H1 (cell line): ENCODE measurements around the gene SPG7. TPM values are rescaled to one million over a fixed set of nuclear protein-coding genes. Genes with fewer than 3 reads are reported as not detected.

Source experiments
- CTCF ChIA-PET: fragments of 300-600 bp; sonication (Branson Sonifier 250); formaldehyde crosslinking; loops from one replicate; lab custom pipeline; 2021; ENCODE audit not compliant: partially characterized antibody; lab: Charles Lee
- POLR2A ChIA-PET: fragments of 300-600 bp; sonication (Branson Sonifier 250); formaldehyde crosslinking; loops from one replicate; lab custom pipeline; 2021; ENCODE audit warnings: inconsistent platforms; ENCODE audit not compliant: partially characterized antibody; lab: Charles Lee
- DNase-seq, 2 experiments: peaks; one replicate each; pipeline versions ENCODE4 v3.0.0 to v3.0.0-alpha.2; 2010 to 2022; ENCODE audit warnings: low spot score in 2 of 2, low read depth in 1 of 2, mixed read lengths in 1 of 2
- FAIRE-seq: peaks from 2 replicates; lab custom pipeline; 2011; peaks lifted over from hg19 to GRCh38; lab: Jason Lieb, UNC
- H2AFZ ChIP-seq: 2 replicates; pipeline ENCODE4 v1.8.1; 2012; ENCODE audit warnings: low read length, inconsistent platforms
- H2AK5ac ChIP-seq: 2 replicates; pipeline ENCODE4 v1.6.1; 2013; ENCODE audit warnings: low read depth, low read length
- H2BK120ac ChIP-seq: replicated peaks from 2 replicates; pipeline ENCODE3; 2013; ENCODE audit warnings: low read depth, low read length, inconsistent platforms
- H2BK12ac ChIP-seq: 2 replicates; pipeline ENCODE4 v1.6.1; 2013; ENCODE audit warnings: low read depth, low read length
- H2BK15ac ChIP-seq: 2 replicates; pipeline ENCODE4 v1.6.1; 2013; ENCODE audit warnings: low read length
- H2BK20ac ChIP-seq: 2 replicates; pipeline ENCODE4 v1.6.1; 2013; ENCODE audit warnings: low read length
- H2BK5ac ChIP-seq: 2 replicates; pipeline ENCODE4 v1.6.1; 2013; ENCODE audit warnings: low read depth, low read length
- H3K14ac ChIP-seq: 2 replicates; pipeline ENCODE4 v1.6.1; 2013; ENCODE audit warnings: inconsistent platforms; ENCODE audit not compliant: insufficient read length
- H3K18ac ChIP-seq: 2 replicates; pipeline ENCODE4 v1.6.1; 2013; ENCODE audit warnings: low read length; ENCODE audit errors: extremely low read depth
- H3K23ac ChIP-seq: 2 replicates; pipeline ENCODE4 v1.6.1; 2013; ENCODE audit warnings: inconsistent platforms; ENCODE audit not compliant: insufficient read length
- H3K23me2 ChIP-seq: 2 replicates; pipeline ENCODE4 v1.6.1; 2013; ENCODE audit warnings: low read depth, low read length
- H3K27ac ChIP-seq: 2 replicates; pipeline ENCODE4 v1.6.1; 2011; ENCODE audit warnings: low read depth, low read length, inconsistent platforms
- H3K27me3 ChIP-seq, 4 experiments: replicated peaks in 1 of 4; 1 replicate in 1 of 4; 2 replicates in 3 of 4; pipeline versions ENCODE4 v1.6.1 to v1.8.1; 2011 to 2013; ENCODE audit warnings: low read length in 3 of 4, mild to moderate bottlenecking in 3 of 4, inconsistent platforms in 2 of 4, mixed read lengths in 2 of 4, moderate library complexity in 1 of 4; ENCODE audit not compliant: control insufficient read depth in 3 of 4, insufficient read depth in 3 of 4; ENCODE audit errors: extremely low read depth in 1 of 4
- H3K36me3 ChIP-seq, 4 experiments: 2 replicates each; pipeline versions ENCODE4 v1.6.1 to v1.8.1; 2011 to 2013; ENCODE audit warnings: mild to moderate bottlenecking in 4 of 4, low read length in 3 of 4, moderate library complexity in 2 of 4, control low read depth in 1 of 4, inconsistent platforms in 1 of 4; ENCODE audit not compliant: insufficient read depth in 4 of 4, control insufficient read depth in 2 of 4
- H3K4ac ChIP-seq: replicated peaks from 2 replicates; pipeline ENCODE3; 2013; ENCODE audit warnings: low read length, low read depth, mixed read lengths, inconsistent platforms; ENCODE audit not compliant: insufficient read length
- H3K4me1 ChIP-seq, 4 experiments: replicated peaks in 1 of 4; 1 replicate in 1 of 4; 2 replicates in 3 of 4; pipeline versions ENCODE4 v1.6.1 to v1.8.1; 2011 to 2013; ENCODE audit warnings: low read length in 3 of 4, inconsistent platforms in 2 of 4, mixed read lengths in 1 of 4; ENCODE audit not compliant: insufficient read depth in 4 of 4, control insufficient read depth in 3 of 4
- H3K4me2 ChIP-seq, 2 experiments: 2 replicates each; pipeline versions ENCODE4 v1.6.1 to v1.8.1; 2011 to 2013; ENCODE audit warnings: low read depth in 2 of 2, low read length in 2 of 2, control low read depth in 1 of 2, inconsistent platforms in 1 of 2, mild to moderate bottlenecking in 1 of 2; ENCODE audit not compliant: insufficient read depth in 1 of 2
- H3K4me3 ChIP-seq, 4 experiments: fragments of 200-600, 300-600 bp in 1 of 4; sonication (generic), shearing (Covaris generic), sonication (Bioruptor Twin) in 1 of 4; 2 replicates each; pipeline versions ENCODE4 v1.5.1 to v1.8.1; 2011 to 2016; ENCODE audit warnings: low read length in 4 of 4, low read depth in 3 of 4, control low read depth in 2 of 4, inconsistent platforms in 2 of 4, mild to moderate bottlenecking in 2 of 4, mixed read lengths in 1 of 4, moderate library complexity in 1 of 4; ENCODE audit not compliant: insufficient read depth in 2 of 4; ENCODE audit errors: extremely low read depth in 1 of 4
- H3K56ac ChIP-seq: replicated peaks from 2 replicates; pipeline ENCODE3; 2013; ENCODE audit warnings: low read depth, mild to moderate bottlenecking, mixed read lengths, low read length, inconsistent platforms; ENCODE audit not compliant: insufficient read length
- H3K79me1 ChIP-seq: 2 replicates; pipeline ENCODE4 v1.6.1; 2013; ENCODE audit warnings: low read depth, low read length, control low read depth
- H3K79me2 ChIP-seq, 2 experiments: 2 replicates each; pipeline versions ENCODE4 v1.6.1 to v1.8.1; 2012 to 2013; ENCODE audit warnings: low read length in 2 of 2, mild to moderate bottlenecking in 2 of 2, inconsistent platforms in 1 of 2; ENCODE audit not compliant: insufficient read depth in 2 of 2, control insufficient read depth in 1 of 2
- H3K9ac ChIP-seq, 4 experiments: replicated peaks in 1 of 4; 1 replicate in 1 of 4; 2 replicates in 3 of 4; pipeline versions ENCODE4 v1.6.1 to v1.8.1; 2011 to 2013; ENCODE audit warnings: low read depth in 3 of 4, low read length in 3 of 4, control low read depth in 2 of 4, mild to moderate bottlenecking in 2 of 4, moderate library complexity in 2 of 4, inconsistent platforms in 1 of 4; ENCODE audit errors: extremely low read depth in 1 of 4
- H3K9me3 ChIP-seq, 2 experiments: 2 replicates each; pipeline versions ENCODE4 v1.6.1 to v1.8.1; 2012 to 2013; ENCODE audit warnings: mild to moderate bottlenecking in 2 of 2, moderate library complexity in 2 of 2, control low read depth in 1 of 2, inconsistent platforms in 1 of 2, low read depth in 1 of 2, low read length in 1 of 2, mixed read lengths in 1 of 2; ENCODE audit not compliant: insufficient read depth in 2 of 2
- H4K20me1 ChIP-seq, 2 experiments: replicated peaks in 1 of 2; 2 replicates each; pipeline versions ENCODE3 to v1.8.1; 2011 to 2013; ENCODE audit warnings: inconsistent platforms in 2 of 2, low read length in 2 of 2, mild to moderate bottlenecking in 1 of 2; ENCODE audit not compliant: insufficient read depth in 2 of 2, control insufficient read depth in 1 of 2
- H4K5ac ChIP-seq: 2 replicates; pipeline ENCODE4 v1.6.1; 2013; ENCODE audit warnings: low read length, low read depth, mixed read lengths, inconsistent platforms; ENCODE audit not compliant: insufficient read length
- H4K8ac ChIP-seq: 2 replicates; pipeline ENCODE4 v1.8.0; 2013; ENCODE audit warnings: mild to moderate bottlenecking, moderate library complexity, low read length, inconsistent platforms; ENCODE audit not compliant: insufficient read depth; ENCODE audit errors: extremely low read depth
- H4K91ac ChIP-seq: replicated peaks from 2 replicates; pipeline ENCODE3; 2013; ENCODE audit warnings: low read length, mixed read lengths, inconsistent platforms; ENCODE audit not compliant: insufficient read length
- CBX5 ChIP-seq: fragments of 300-800, 300-1000 bp; sonication (generic); IDR thresholded peaks from 2 replicates; pipeline ENCODE4 v1.7.1; 2016; ENCODE audit warnings: antibody characterized with exemption, low read length, low read depth
- FOSL1 ChIP-seq: IDR thresholded peaks from 2 replicates; pipeline ENCODE4 v1.6.1; 2011; ENCODE audit warnings: mild to moderate bottlenecking, low read depth, low read length, moderate library complexity; ENCODE audit not compliant: insufficient read depth
- GTF2F1 ChIP-seq: IDR thresholded peaks from 2 replicates; pipeline ENCODE4 v1.6.1; 2012; ENCODE audit warnings: low read depth, low read length, improper control_type of control experiment, borderline replicate concordance
- HDAC6 ChIP-seq: IDR thresholded peaks from one replicate; pipeline ENCODE4 v1.7.1; 2012; ENCODE audit warnings: low read depth, mild to moderate bottlenecking, inconsistent platforms, low read length, moderate library complexity
- KDM5A ChIP-seq: fragments of 200-600 bp; IDR thresholded peaks from 2 replicates; pipeline ENCODE4 v1.7.1; 2012; ENCODE audit warnings: mild to moderate bottlenecking, low read length, inconsistent platforms, mixed read lengths
- NRF1 ChIP-seq: IDR thresholded peaks from 2 replicates; pipeline ENCODE4 v1.6.1; 2011; ENCODE audit warnings: mild to moderate bottlenecking, low read depth, low read length, improper control_type of control experiment
- PHF8 ChIP-seq: fragments of 200-600 bp; sonication (generic); conservative IDR thresholded peaks from 2 replicates; pipeline ENCODE4 v1.7.1; 2012; ENCODE audit warnings: low read depth, mild to moderate bottlenecking, inconsistent platforms, low read length, moderate library complexity
- SIRT6 ChIP-seq: IDR thresholded peaks from one replicate; pipeline ENCODE4 v1.7.1; 2012; ENCODE audit warnings: low read length, inconsistent platforms
- WGBS, 2 experiments: shearing (Covaris generic) in 1 of 2; methylation state at CpG; one replicate each; pipeline versions ENCODE4 v1.1.6 to v1.1.7; 2013 to 2015; ENCODE audit warnings: low lambda C conversion rate in 2 of 2, mixed read lengths in 2 of 2, inconsistent platforms in 1 of 2, low coverage in 1 of 2, missing lambda C conversion rate in 1 of 2; ENCODE audit not compliant: insufficient replicate concordance in 2 of 2, insufficient coverage in 1 of 2, insufficient read length in 1 of 2; ENCODE audit errors: extremely low coverage in 1 of 2, missing lambda C conversion rate in 1 of 2; 5-methylcytosine and 5-hydroxymethylcytosine counted together
- polyA plus RNA-seq, 7 experiments: library from polyadenylated mRNA; depleted of rRNA in 3 of 7; stranded (reverse) in 5 of 7; unstranded in 2 of 7; fragments of >200 nt in 5 of 7; fragments of 200-250 nt in 2 of 7; gene quantifications; 1 replicate in 5 of 7; 2 replicates in 1 of 7; 4 replicates in 1 of 7; pipeline versions ENCODE4 v1.2.1 to v1.2.3, GENCODE V29; 2011 to 2013; ENCODE audit warnings: missing spikeins in 2 of 7, mixed read lengths in 2 of 7
- total RNA-seq: library from RNA; stranded (reverse); fragmentation: NEBNext Ultra II Directional; extraction: Animal tissue kit (Norgen Biotek cat#: 25700); gene quantifications from 2 replicates; pipeline ENCODE4 v1.2.1, GENCODE V29; 2021
- TF ChIP-seq, protein P1 (sequence below): IDR thresholded peaks from 2 replicates; pipeline ENCODE4 v1.6.1; 2011; ENCODE audit warnings: low read depth, mild to moderate bottlenecking, low read length; ENCODE audit not compliant: insufficient read depth

The SPG7 gene
- total and polyA plus RNA-seq, 2 of the 8 experiments (the other 6 are each of a cell fraction or from before 2014, with no cell fraction given), result 72.1 to 113 TPM

GRCh38 chr16:89544713-89545043, 36.5 kb downstream of the SPG7 start:
- peaks cover 15 to 40% (median 25%) of the 10 kb centered on the region in 4 experiments for H3K36me3 ChIP-seq
- 88% methylated on average over 13 of the region's 13 CpGs; no CpG with 5 or more reads in 1 of the 2 experiments for WGBS, 2 experiments
- no peak overlapping the region for H2BK12ac ChIP-seq

More at GRCh38 chr16:89544713-89545043, 36.5 kb downstream of the SPG7 start:
- no peak overlapping the region for H2BK120ac ChIP-seq
- no peaks in the 10 kb centered on the region for H3K27me3 ChIP-seq
- H3K27ac ChIP-seq, result no peak overlapping the region; the same call in 1 of the 2 replicates
- no peak overlapping the region for H3K56ac ChIP-seq
- no peak for TF ChIP-seq HDAC6
- no peak for TF ChIP-seq PHF8
- TF ChIP-seq FOSL1, result no peak
- no peak for TF ChIP-seq NRF1
- no peak for TF ChIP-seq SIRT6
- TF ChIP-seq KDM5A, result no peak
- TF ChIP-seq GTF2F1, result no peak
- TF ChIP-seq, protein P1, sequence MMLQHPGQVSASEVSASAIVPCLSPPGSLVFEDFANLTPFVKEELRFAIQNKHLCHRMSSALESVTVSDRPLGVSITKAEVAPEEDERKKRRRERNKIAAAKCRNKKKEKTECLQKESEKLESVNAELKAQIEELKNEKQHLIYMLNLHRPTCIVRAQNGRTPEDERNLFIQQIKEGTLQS, result no peak
- TF ChIP-seq CBX5, result no peak
- no peaks in the 10 kb centered on the region for H3K9me3 ChIP-seq
- no peak overlapping the region for H2BK20ac ChIP-seq
- H2AK5ac ChIP-seq, result no peak overlapping the region
- H3K79me1 ChIP-seq, result peaks cover 4% of the 10 kb centered on the region; the same call in 1 of the 2 replicates
- no peak overlapping the region for H3K4ac ChIP-seq
- H2BK15ac ChIP-seq, result no peak overlapping the region
- no peak overlapping the region for H4K91ac ChIP-seq
- H4K8ac ChIP-seq, result no peak overlapping the region
- no peak overlapping the region for H4K5ac ChIP-seq
- no peak overlapping the region for H3K23ac ChIP-seq
- H3K23me2 ChIP-seq, result no peaks in the 10 kb centered on the region
- ChIA-PET CTCF (no interaction called here), POLR2A (interaction anchor here (1.5 kb wide), 1 partner anchor 19 kb away, joined by 3 read pairs; no protein-coding TSS in a partner anchor)
- H3K4me2 ChIP-seq, result no peak overlapping the region
- no peak overlapping the region for H2AFZ ChIP-seq
- peaks cover 0 to 8% of the 10 kb centered on the region in 2 experiments for H4K20me1 ChIP-seq
- no peaks in the 10 kb centered on the region for H3K79me2 ChIP-seq
- no peak overlapping the region for H3K4me3 ChIP-seq
- FAIRE-seq (no peak), DNase-seq (no peak)
- no peak overlapping the region for H3K18ac ChIP-seq
- no peak overlapping the region for H3K9ac ChIP-seq
- H3K4me1 ChIP-seq, result no peaks in the 10 kb centered on the region
- no peak overlapping the region for H3K14ac ChIP-seq
- no peak overlapping the region for H2BK5ac ChIP-seq
